SU-DHL-6 (cell line): ENCODE results near the gene USP6.
"Not testable (repeated sequence)": the region's sequence is repeated elsewhere in the genome, so short reads cannot be mapped to it uniquely, and the experiment has no call there.

ENCODE experiments used
- EZH2phosphoT487 ChIP-seq: fragments of 200-600 bp; sonication (generic), shearing (Covaris generic); conservative IDR thresholded peaks from 2 replicates; pipeline ENCODE4 v1.6.1; 2018; ENCODE audit warnings: mild to moderate bottlenecking, antibody characterized with exemption, low read length, moderate library complexity, mixed read lengths
- TF ChIP-seq, protein P1 (sequence below): fragments of 200-600 bp; sonication (generic); IDR thresholded peaks from one replicate; pipeline ENCODE4 v1.5.1; 2017; ENCODE audit warnings: antibody characterized with exemption, mild to moderate bottlenecking, low read length, moderate library complexity; ENCODE audit not compliant: insufficient read depth, poor library complexity, severe bottlenecking

- TF ChIP-seq, protein P1, sequence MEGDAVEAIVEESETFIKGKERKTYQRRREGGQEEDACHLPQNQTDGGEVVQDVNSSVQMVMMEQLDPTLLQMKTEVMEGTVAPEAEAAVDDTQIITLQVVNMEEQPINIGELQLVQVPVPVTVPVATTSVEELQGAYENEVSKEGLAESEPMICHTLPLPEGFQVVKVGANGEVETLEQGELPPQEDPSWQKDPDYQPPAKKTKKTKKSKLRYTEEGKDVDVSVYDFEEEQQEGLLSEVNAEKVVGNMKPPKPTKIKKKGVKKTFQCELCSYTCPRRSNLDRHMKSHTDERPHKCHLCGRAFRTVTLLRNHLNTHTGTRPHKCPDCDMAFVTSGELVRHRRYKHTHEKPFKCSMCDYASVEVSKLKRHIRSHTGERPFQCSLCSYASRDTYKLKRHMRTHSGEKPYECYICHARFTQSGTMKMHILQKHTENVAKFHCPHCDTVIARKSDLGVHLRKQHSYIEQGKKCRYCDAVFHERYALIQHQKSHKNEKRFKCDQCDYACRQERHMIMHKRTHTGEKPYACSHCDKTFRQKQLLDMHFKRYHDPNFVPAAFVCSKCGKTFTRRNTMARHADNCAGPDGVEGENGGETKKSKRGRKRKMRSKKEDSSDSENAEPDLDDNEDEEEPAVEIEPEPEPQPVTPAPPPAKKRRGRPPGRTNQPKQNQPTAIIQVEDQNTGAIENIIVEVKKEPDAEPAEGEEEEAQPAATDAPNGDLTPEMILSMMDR = not testable (repeated sequence)
- TF ChIP-seq EZH2phosphoT487 = not testable (repeated sequence)
These were observed 16.8 kb downstream of the USP6 start for GRCh38 chr17:5132503-5133225.
